Measurements from ENCODE around the gene SCCPDH. TPM values are rescaled to one million over a fixed set of nuclear protein-coding genes. Genes with fewer than 3 reads are reported as not detected.
"Not testable (repeated sequence)": the region's sequence is repeated elsewhere in the genome, so short reads cannot be mapped to it uniquely, and the experiment has no call there.

Gene SCCPDH
- polyA plus RNA-seq, 1 experiment: 21.1 TPM

DNA sequence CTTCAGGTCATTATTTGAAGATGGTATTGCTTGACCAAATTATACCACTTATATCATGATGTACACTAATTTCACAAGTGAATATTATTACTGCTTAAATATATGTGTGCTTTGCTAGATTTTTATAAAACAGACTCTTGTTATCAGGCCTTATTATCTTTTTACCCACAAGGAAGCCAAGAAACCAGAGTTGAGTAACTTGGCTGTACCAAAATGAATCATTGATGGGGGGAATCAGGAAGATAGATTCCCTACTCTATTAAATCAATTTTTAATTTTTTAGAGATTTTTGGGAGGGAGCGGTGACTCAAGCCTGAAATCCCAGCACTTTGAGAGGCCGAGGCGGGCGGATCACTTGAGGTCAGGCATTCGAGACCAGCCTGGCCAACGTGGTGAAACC lies 16.0 kb upstream of the SCCPDH start:
- TF ChIP-seq, protein P1, sequence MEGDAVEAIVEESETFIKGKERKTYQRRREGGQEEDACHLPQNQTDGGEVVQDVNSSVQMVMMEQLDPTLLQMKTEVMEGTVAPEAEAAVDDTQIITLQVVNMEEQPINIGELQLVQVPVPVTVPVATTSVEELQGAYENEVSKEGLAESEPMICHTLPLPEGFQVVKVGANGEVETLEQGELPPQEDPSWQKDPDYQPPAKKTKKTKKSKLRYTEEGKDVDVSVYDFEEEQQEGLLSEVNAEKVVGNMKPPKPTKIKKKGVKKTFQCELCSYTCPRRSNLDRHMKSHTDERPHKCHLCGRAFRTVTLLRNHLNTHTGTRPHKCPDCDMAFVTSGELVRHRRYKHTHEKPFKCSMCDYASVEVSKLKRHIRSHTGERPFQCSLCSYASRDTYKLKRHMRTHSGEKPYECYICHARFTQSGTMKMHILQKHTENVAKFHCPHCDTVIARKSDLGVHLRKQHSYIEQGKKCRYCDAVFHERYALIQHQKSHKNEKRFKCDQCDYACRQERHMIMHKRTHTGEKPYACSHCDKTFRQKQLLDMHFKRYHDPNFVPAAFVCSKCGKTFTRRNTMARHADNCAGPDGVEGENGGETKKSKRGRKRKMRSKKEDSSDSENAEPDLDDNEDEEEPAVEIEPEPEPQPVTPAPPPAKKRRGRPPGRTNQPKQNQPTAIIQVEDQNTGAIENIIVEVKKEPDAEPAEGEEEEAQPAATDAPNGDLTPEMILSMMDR (IDR thresholded peaks at IDR 0.05; ENCODE audit: insufficient read depth, low read depth, low read length): no peak
- ChIA-PET CTCF (interaction anchor here (0.6 to 1.1 kb wide), 2 partner anchors 99 to 129 kb away, joined by 3 read pairs; no protein-coding TSS in a partner anchor), POLR2A (interaction anchor here (0.6 kb wide), 1 partner anchor 1656 kb away, joined by 3 read pairs; no protein-coding TSS in a partner anchor)
- no peaks in the 10 kb centered on the region for H3K27me3 ChIP-seq (ENCODE audit: control insufficient read depth, insufficient read depth, low read length)
- no peak overlapping the region for H3K4me3 ChIP-seq (ENCODE audit: low read depth, low read length)
- DNase-seq (ENCODE audit: low read depth): no peak
- no peaks in the 10 kb centered on the region for H3K36me3 ChIP-seq (ENCODE audit: control insufficient read depth, insufficient read depth, low read length)

DNA sequence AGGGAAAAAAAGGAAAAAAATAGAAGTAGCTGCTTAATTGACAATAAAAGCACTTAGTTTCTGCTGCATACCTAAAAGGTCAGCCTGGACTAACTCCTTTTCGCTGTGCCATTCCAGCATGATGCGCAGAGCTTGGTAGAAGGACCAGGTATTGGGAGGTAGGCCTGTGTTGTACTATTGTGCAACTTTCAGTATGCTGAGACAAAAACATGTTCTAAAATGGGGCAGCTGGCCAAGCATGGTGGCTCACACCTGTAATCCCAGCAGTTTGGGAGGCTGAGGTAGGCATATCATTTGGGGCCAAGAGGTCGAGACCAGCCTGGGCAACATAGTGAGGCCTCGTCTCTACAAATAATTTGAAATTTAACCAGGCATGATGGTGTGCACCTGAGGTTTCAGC lies 15.0 kb upstream of the SCCPDH start:
- no peak for DNase-seq (ENCODE audit: low read depth)
- TF ChIP-seq, protein P1 (IDR thresholded peaks at IDR 0.05; ENCODE audit: insufficient read depth, low read depth, low read length): no peak
- Histone ChIP-seq H3K27me3 (ENCODE audit: control insufficient read depth, insufficient read depth, low read length) (no peaks in the 10 kb centered on the region; the same call in 1 of the 2 replicates), H3K4me3 (ENCODE audit: low read depth, low read length) (no peak overlapping the region), H3K36me3 (ENCODE audit: control insufficient read depth, insufficient read depth, low read length) (no peaks in the 10 kb centered on the region)
- ChIA-PET POLR2A (no interaction called here), CTCF (interaction anchor here (0.8 to 1.0 kb wide), 2 partner anchors 12 to 20 kb away, joined by 3 read pairs; no protein-coding TSS in a partner anchor)

DNA sequence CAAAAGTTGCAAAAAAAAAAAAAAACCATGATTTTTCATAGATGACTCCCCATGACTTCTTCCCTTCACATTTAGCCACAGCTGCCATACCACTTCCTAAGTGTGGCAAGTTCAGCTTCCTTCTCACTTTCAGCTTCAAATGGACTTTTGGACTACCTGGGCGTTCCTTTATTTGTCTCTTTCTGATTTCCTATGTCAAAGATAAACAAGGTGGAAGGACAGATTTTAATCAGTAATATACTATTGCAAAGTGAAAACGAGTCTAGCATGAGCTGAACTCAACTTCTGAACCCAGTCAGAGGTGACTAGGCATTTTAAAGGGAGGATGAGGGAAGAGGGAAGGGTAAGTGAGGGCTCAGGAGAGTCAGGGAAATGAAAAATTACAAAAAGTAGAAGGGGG lies 14.4 kb upstream of the SCCPDH start:
- no peak overlapping the region for H3K4me3 ChIP-seq (ENCODE audit: low read depth, low read length)
- H3K27me3 ChIP-seq (ENCODE audit: control insufficient read depth, insufficient read depth, low read length): no peaks in the 10 kb centered on the region; the same call in 1 of the 2 replicates
- TF ChIP-seq, protein P1 (IDR thresholded peaks at IDR 0.05; ENCODE audit: insufficient read depth, low read depth, low read length): no peak
- POLR2A ChIA-PET: no interaction called here
- no peak for DNase-seq (ENCODE audit: low read depth)
- CTCF ChIA-PET: interaction anchor here (0.7 to 1.0 kb wide), 4 partner anchors 13 to 21 kb away, joined by 3 to 4 read pairs (median 3); partner anchors contain the start of gene SCCPDH
- no peaks in the 10 kb centered on the region for H3K36me3 ChIP-seq (ENCODE audit: control insufficient read depth, insufficient read depth, low read length)

DNA sequence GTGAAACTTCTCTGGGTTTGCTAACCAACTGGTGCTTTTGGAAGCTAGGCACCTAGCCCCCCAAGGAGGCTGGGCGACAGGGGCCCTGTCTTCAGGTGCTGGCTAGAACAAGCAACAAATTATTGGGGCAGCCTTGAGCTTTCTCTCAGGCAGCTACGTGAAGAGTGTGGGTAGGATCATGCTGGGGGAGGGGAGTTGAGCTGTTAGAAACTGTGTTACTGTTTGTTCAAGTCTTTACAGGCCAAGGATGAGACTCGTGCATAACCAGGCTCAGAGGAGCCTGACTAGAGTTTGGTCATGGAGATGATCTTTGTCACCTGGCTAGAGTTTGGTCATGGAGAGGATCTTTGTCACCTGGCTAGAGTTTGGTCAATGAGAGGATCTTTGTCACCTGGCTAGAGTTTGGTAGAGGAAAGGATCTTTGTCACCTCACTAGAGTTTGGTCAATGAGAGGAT lies 12.6 kb upstream of the SCCPDH start:
- ChIA-PET CTCF (interaction anchor here (1.4 kb wide), 2 partner anchors 22 to 43 kb away, joined by 3 read pairs; no protein-coding TSS in a partner anchor), POLR2A (no interaction called here)
- H3K27me3 ChIP-seq (ENCODE audit: control insufficient read depth, insufficient read depth, low read length): no peaks in the 10 kb centered on the region; the same call in 1 of the 2 replicates
- no peak for DNase-seq (ENCODE audit: low read depth)
- TF ChIP-seq, protein P1 (IDR thresholded peaks at IDR 0.05; ENCODE audit: insufficient read depth, low read depth, low read length): no peak
- H3K36me3 ChIP-seq (ENCODE audit: control insufficient read depth, insufficient read depth, low read length): no peaks in the 10 kb centered on the region
- H3K4me3 ChIP-seq (ENCODE audit: low read depth, low read length): no peak overlapping the region

DNA sequence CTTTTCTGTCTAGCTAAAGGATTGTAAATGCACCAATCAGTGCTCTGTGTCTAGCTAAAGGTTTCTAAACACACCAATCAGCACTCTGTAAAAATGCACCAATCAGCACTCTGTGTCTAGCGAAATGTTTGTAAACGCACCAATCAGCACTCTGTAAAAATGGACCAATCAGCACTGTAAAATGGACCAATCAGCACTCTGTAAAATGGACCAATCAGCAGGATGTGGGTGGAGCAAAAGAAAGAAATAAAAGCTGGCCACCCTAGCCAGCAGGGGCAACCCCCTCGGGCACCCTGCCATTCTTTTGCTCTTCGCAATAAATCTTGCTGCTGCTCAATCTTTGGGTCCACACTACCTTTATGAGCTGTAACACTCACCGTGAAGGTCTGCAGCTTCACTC lies 11.8 kb upstream of the SCCPDH start:
- POLR2A ChIA-PET; H3K4me3 ChIP-seq (ENCODE audit: low read depth, low read length): not testable (repeated sequence)
- CTCF ChIA-PET: interaction anchor here (1.4 kb wide), 1 partner anchor 42 kb away, joined by 3 read pairs; no protein-coding TSS in a partner anchor

DNA sequence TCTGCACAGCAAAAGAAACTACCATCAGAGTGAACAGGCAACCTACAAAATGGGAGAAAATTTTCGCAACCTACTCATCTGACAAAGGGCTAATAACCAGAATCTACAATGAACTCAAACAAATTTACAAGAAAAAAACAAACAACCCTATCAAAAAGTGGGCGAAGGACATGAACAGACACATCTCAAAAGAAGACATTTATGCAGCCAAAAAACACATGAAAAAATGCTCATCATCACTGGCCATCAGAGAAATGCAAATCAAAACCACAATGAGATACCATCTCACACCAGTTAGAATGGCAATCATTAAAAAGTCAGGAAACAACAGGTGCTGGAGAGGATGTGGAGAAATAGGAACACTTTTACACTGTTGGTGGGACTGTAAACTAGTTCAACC lies 4.8 kb upstream of the SCCPDH start:
- H3K27me3 ChIP-seq (ENCODE audit: control insufficient read depth, insufficient read depth, low read length); DNase-seq (ENCODE audit: low read depth); CTCF ChIA-PET; POLR2A ChIA-PET; H3K36me3 ChIP-seq (ENCODE audit: control insufficient read depth, insufficient read depth, low read length); H3K4me3 ChIP-seq (ENCODE audit: low read depth, low read length): not testable (repeated sequence)

More for the DNA sequence above, 11.8 kb upstream of the SCCPDH start:
- H3K27me3 ChIP-seq (ENCODE audit: control insufficient read depth, insufficient read depth, low read length); H3K36me3 ChIP-seq (ENCODE audit: control insufficient read depth, insufficient read depth, low read length); DNase-seq (ENCODE audit: low read depth): not testable (repeated sequence)

DNA sequence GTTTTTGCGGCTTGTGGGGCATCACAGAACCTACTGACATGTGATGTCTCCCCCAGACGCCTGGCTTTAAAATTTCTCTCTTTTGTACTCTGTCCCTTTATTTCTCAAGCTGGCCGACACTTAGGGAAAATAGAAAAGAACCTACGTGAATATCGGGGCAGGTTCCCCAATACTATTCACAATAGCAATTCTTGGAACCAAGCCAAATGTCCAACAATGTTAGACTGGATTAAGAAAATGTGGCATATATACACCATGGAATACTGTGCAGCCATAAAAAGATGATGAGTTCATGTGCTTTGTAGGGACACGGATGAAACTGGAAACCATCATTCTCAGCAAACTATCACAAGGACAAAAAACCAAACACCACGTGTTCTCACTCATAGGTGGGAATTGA lies 3.4 kb upstream of the SCCPDH start:
- H3K36me3 ChIP-seq (ENCODE audit: control insufficient read depth, insufficient read depth, low read length); DNase-seq (ENCODE audit: low read depth); CTCF ChIA-PET; POLR2A ChIA-PET; H3K4me3 ChIP-seq (ENCODE audit: low read depth, low read length); H3K27me3 ChIP-seq (ENCODE audit: control insufficient read depth, insufficient read depth, low read length): not testable (repeated sequence)

Data from BJ (cell line).